Liver (tissue), 9 donors: ENCODE measurements around the gene TWIST2. TPM values are rescaled to one million over a fixed set of nuclear protein-coding genes. Genes with fewer than 3 reads are reported as not detected.

Source experiments
- DNase-seq: peaks from one replicate; pipeline ENCODE4 v3.0.0-alpha.2; 2017; ENCODE audit warnings: low spot score
- H3K27ac ChIP-seq, 2 donors: one replicate each; pipeline ENCODE4 v1.7.0; 2013; ENCODE audit warnings: inconsistent platforms in 2 of 2, low read length in 2 of 2, control low read depth in 1 of 2, low read depth in 1 of 2, mild to moderate bottlenecking in 1 of 2
- H3K27me3 ChIP-seq, 4 donors: one replicate each; pipeline versions ENCODE4 v1.6.1 to v1.7.0; 2013; ENCODE audit warnings: low read length in 3 of 4, inconsistent platforms in 1 of 4, mild to moderate bottlenecking in 1 of 4, moderate library complexity in 1 of 4; ENCODE audit not compliant: control insufficient read depth in 4 of 4, insufficient read depth in 4 of 4
- H3K36me3 ChIP-seq, 4 donors: one replicate each; pipeline versions ENCODE4 v1.6.1 to v1.7.0; 2013; ENCODE audit warnings: low read length in 3 of 4, mild to moderate bottlenecking in 3 of 4, low read depth in 1 of 4, moderate library complexity in 1 of 4; ENCODE audit not compliant: control insufficient read depth in 4 of 4, insufficient read depth in 3 of 4
- H3K4me1 ChIP-seq, 4 donors: one replicate each; pipeline versions ENCODE4 v1.6.1 to v1.7.0; 2013; ENCODE audit warnings: low read length in 3 of 4, mild to moderate bottlenecking in 3 of 4, moderate library complexity in 1 of 4; ENCODE audit not compliant: control insufficient read depth in 4 of 4, insufficient read depth in 4 of 4
- H3K4me3 ChIP-seq, 3 donors: one replicate each; pipeline versions ENCODE4 v1.6.1 to v1.7.0; 2013; ENCODE audit warnings: low read length in 3 of 3, control low read depth in 1 of 3, low read depth in 1 of 3, mild to moderate bottlenecking in 1 of 3
- H3K9ac ChIP-seq, 2 donors: one replicate each; pipeline ENCODE4 v1.7.0; 2013; ENCODE audit warnings: low read length in 2 of 2, mild to moderate bottlenecking in 2 of 2, moderate library complexity in 2 of 2, control low read depth in 1 of 2, low read depth in 1 of 2
- H3K9me3 ChIP-seq, 4 donors: one replicate each; pipeline versions ENCODE4 v1.6.1 to v1.7.0; 2013; ENCODE audit warnings: low read length in 3 of 4; ENCODE audit not compliant: control insufficient read depth in 4 of 4
- ATF3 ChIP-seq: IDR thresholded peaks from 2 replicates; pipeline ENCODE4 v1.6.1; 2016; ENCODE audit warnings: antibody characterized with exemption
- EGR1 ChIP-seq, 2 donors: IDR thresholded peaks; 2 replicates each; pipeline ENCODE4 v1.6.1; 2016 to 2018; ENCODE audit warnings: antibody characterized with exemption in 2 of 2, low read depth in 2 of 2
- FOXA2 ChIP-seq: IDR thresholded peaks from 2 replicates; pipeline ENCODE4 v1.6.1; 2016; ENCODE audit warnings: antibody characterized with exemption
- GABPA ChIP-seq, 2 donors: IDR thresholded peaks in 1 of 2; conservative IDR thresholded peaks in 1 of 2; 2 replicates each; pipeline ENCODE4 v1.6.1; 2016; ENCODE audit warnings: antibody characterized with exemption in 2 of 2, mild to moderate bottlenecking in 1 of 2, moderate library complexity in 1 of 2
- HNF4A ChIP-seq, 2 donors: conservative IDR thresholded peaks; 2 replicates each; pipeline ENCODE4 v1.6.1; 2016; ENCODE audit warnings: antibody characterized with exemption in 2 of 2, mild to moderate bottlenecking in 2 of 2
- JUND ChIP-seq, 2 donors: IDR thresholded peaks; 2 replicates each; pipeline ENCODE4 v1.6.1; 2016; ENCODE audit warnings: antibody characterized with exemption in 2 of 2
- NR2F2 ChIP-seq: IDR thresholded peaks from 2 replicates; pipeline ENCODE4 v1.6.1; 2016; ENCODE audit warnings: antibody characterized with exemption
- RAD21 ChIP-seq, 2 donors: IDR thresholded peaks; 2 replicates each; pipeline ENCODE4 v1.6.1; 2016; ENCODE audit warnings: antibody characterized with exemption in 2 of 2, mild to moderate bottlenecking in 2 of 2
- RXRA ChIP-seq, 2 donors: IDR thresholded peaks; 2 replicates each; pipeline ENCODE4 v1.6.1; 2017 to 2018; ENCODE audit warnings: antibody characterized with exemption in 2 of 2, mild to moderate bottlenecking in 1 of 2
- YY1 ChIP-seq: IDR thresholded peaks from 2 replicates; pipeline ENCODE4 v1.6.1; 2016; ENCODE audit warnings: antibody characterized with exemption, mild to moderate bottlenecking
- ZBTB33 ChIP-seq: IDR thresholded peaks from 2 replicates; pipeline ENCODE4 v1.6.1; 2016; ENCODE audit warnings: antibody characterized with exemption
- WGBS: extraction: QIAGEN DNeasy Blood & Tissue Kit; methylation state at CpG from one replicate; pipeline ENCODE4 v1.1.7; 2013; 5-methylcytosine and 5-hydroxymethylcytosine counted together
- polyA plus RNA-seq, 2 donors: library from polyadenylated mRNA; stranded (reverse) in 1 of 2; unstranded in 1 of 2; fragments of 200-250 nt in 1 of 2; fragments of >200 nt in 1 of 2; fragmentation: Nextera tagmentation in 1 of 2; extraction: Ambion mirVana in 1 of 2; gene quantifications; one replicate each; pipeline versions ENCODE4 v1.2.1 to v1.2.3, GENCODE V29; 2013 to 2015
- total RNA-seq, 2 donors: library from RNA; depleted of rRNA; stranded (reverse); fragments of >200 nt; gene quantifications; one replicate each; pipeline ENCODE4 v1.2.3, GENCODE V29; 2014
- TF ChIP-seq, protein P1 (sequence below): IDR thresholded peaks from 2 replicates; pipeline ENCODE4 v1.6.1; 2016; ENCODE audit warnings: antibody characterized with exemption
- TF ChIP-seq, protein P2 (sequence below): fragments of 150-350 bp; IDR thresholded peaks from 2 replicates; pipeline ENCODE4 v1.5.1; 2017; ENCODE audit warnings: improper control_type of control experiment, low read depth, low read length; ENCODE audit not compliant: missing input control
- donor health status: healthy.
- donor health status: healthy.
- donor health status: healthy.
- donor health status: healthy.
- donor health status: healthy.

The TWIST2 gene
- total and polyA plus RNA-seq, 4 donors = 0.17 to 0.20 (median 0.19) TPM; not detected in 1

DNA sequence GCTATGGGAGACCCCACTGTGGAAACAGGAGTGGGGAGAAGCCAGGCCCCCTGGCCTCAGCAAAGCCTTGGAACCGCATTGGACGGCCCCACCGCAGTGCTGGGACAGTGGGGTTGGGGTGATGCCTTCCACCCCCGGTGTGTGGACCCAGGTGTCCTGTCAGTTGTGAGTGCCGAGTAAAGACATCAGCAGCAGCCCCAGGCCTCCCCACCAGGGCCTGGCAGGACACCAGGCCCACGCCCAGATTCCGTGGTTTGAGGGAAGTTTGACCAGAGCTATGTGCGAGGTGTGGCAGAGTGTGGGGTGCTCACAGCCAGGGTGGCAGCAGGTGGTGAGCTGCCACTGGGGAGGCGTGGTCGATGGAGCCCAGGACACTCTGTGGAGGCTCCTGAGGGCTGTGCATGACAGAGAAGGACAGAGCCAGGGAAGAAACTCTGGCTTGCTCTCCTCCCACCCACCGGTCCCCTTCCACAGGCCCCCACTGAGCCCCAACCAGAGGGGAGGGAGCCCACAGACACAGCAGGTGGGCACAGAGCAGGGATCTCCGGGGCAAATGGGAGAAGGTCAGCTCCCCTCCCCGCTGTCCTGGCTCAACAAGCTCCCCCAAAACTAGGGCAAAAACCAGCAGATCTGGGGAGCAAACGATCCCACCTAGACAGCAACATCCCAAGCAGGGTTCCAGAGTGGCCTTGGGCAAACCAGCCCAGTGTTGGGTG is 69.1 kb downstream of the TWIST2 start:
- Histone ChIP-seq H3K27me3 (peaks cover 0 to 2% (median 0%) of the 10 kb centered on the region in 4 donors), H3K27ac (no peak overlapping the region), H3K4me1 (no peaks in the 10 kb centered on the region), H3K9me3 (no peaks in the 10 kb centered on the region), H3K9ac (no peak overlapping the region), H3K36me3 (no peaks in the 10 kb centered on the region), H3K4me3 (no peak overlapping the region)
- no peak for TF ChIP-seq JUND (IDR thresholded peaks at IDR 0.05)
- TF ChIP-seq RAD21 (IDR thresholded peaks at IDR 0.05) = no peak
- no peak for TF ChIP-seq YY1
- TF ChIP-seq EGR1 (IDR thresholded peaks at IDR 0.05; ENCODE audit: low read depth in 2 of 2) = no peak
- TF ChIP-seq, protein P1, sequence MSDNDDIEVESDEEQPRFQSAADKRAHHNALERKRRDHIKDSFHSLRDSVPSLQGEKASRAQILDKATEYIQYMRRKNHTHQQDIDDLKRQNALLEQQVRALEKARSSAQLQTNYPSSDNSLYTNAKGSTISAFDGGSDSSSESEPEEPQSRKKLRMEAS = no peak
- TF ChIP-seq ZBTB33 = no peak
- no peak for TF ChIP-seq RXRA (IDR thresholded peaks at IDR 0.05)
- TF ChIP-seq ATF3 = no peak
- TF ChIP-seq GABPA (IDR thresholded peaks at IDR 0.05 in 1 of 2, conservative IDR thresholded peaks at IDR 0.05 in 1 of 2) = no peak
- no peak for TF ChIP-seq FOXA2
- no peak for TF ChIP-seq NR2F2
- no peak for TF ChIP-seq HNF4A (conservative IDR thresholded peaks at IDR 0.05)
- TF ChIP-seq, protein P2, sequence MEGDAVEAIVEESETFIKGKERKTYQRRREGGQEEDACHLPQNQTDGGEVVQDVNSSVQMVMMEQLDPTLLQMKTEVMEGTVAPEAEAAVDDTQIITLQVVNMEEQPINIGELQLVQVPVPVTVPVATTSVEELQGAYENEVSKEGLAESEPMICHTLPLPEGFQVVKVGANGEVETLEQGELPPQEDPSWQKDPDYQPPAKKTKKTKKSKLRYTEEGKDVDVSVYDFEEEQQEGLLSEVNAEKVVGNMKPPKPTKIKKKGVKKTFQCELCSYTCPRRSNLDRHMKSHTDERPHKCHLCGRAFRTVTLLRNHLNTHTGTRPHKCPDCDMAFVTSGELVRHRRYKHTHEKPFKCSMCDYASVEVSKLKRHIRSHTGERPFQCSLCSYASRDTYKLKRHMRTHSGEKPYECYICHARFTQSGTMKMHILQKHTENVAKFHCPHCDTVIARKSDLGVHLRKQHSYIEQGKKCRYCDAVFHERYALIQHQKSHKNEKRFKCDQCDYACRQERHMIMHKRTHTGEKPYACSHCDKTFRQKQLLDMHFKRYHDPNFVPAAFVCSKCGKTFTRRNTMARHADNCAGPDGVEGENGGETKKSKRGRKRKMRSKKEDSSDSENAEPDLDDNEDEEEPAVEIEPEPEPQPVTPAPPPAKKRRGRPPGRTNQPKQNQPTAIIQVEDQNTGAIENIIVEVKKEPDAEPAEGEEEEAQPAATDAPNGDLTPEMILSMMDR = no peak
- DNase-seq = no peak
- 77% methylated on average over 14 of the region's 14 CpGs for WGBS

DNA sequence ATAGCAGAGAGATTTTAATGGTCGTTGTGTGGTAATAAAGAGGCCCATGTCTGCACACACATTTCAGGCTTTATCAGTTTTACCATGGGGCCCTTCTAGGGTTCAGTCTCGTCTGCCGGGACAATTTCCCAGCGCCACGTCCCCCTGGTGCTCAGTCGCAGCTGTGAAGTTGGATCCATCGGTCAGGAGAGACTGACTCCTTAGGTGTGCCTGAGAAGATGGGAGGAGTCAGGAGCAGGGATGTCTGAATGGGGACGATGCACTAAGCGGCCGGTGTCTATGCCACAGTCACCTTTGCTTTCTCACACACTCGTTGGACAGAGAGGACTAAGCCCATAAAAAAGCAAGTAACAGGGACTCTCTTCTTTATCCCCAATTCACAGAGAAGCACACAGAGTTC is 71.4 kb downstream of the TWIST2 start:
- Histone ChIP-seq H3K36me3 (no peaks in the 10 kb centered on the region), H3K27me3 (peaks cover 0 to 2% (median 0%) of the 10 kb centered on the region in 4 donors), H3K9ac (no peak overlapping the region), H3K4me1 (no peaks in the 10 kb centered on the region), H3K27ac (no peak overlapping the region), H3K4me3 (no peak overlapping the region), H3K9me3 (no peaks in the 10 kb centered on the region)
- DNase-seq = no peak
- 75% methylated on average over 11 of the region's 11 CpGs for WGBS
- no peak for TF ChIP-seq GABPA (IDR thresholded peaks at IDR 0.05 in 1 of 2, conservative IDR thresholded peaks at IDR 0.05 in 1 of 2)
- no peak for TF ChIP-seq ATF3
- no peak for TF ChIP-seq HNF4A (conservative IDR thresholded peaks at IDR 0.05)
